NCI-H187 (cell line): ENCODE results near the gene FAM13A.
A peak's percentile ranks its signal among the peaks of the same experiment; 100 is the strongest.

ENCODE experiments used
- DNase-seq, 2 experiments: peaks; one replicate each; lab custom pipeline; 2025; lab: John Stamatoyannopoulos, UW

Gene FAM13A

GRCh38 chr4:88720451-88721428 is 336.2 kb downstream of the FAM13A start:
- no peak for DNase-seq

- no peak for DNase-seq
Measured at GRCh38 chr4:88719381-88719780, 337.6 kb downstream of the FAM13A start.

- no peak for DNase-seq
Measured at GRCh38 chr4:88718098-88718497, 338.9 kb downstream of the FAM13A start.

GRCh38 chr4:88713782-88714181 is 343.2 kb downstream of the FAM13A start:
- DNase-seq = no peak

GRCh38 chr4:88709989-88710388 is 347.0 kb downstream of the FAM13A start:
- no peak for DNase-seq

- no peak for DNase-seq
Measured at GRCh38 chr4:88706574-88706973, 350.4 kb downstream of the FAM13A start.

- DNase-seq = no peak
Measured at GRCh38 chr4:88705805-88706492, 351.0 kb downstream of the FAM13A start.

GRCh38 chr4:88705223-88705622 is 351.8 kb downstream of the FAM13A start:
- no peak for DNase-seq

GRCh38 chr4:88702782-88703181 is 354.2 kb downstream of the FAM13A start:
- DNase-seq = no peak

- DNase-seq = no peak
Measured at GRCh38 chr4:88698519-88698918, 358.5 kb downstream of the FAM13A start.

GRCh38 chr4:88697588-88698329 is 359.2 kb downstream of the FAM13A start, which contains the start of gene NAP1L5:
Gene NAP1L5 (minus strand): TSS chr4:88697829. CDS start chr4:88697754, 75 bp downstream.
- peak; percentile 10 to 29 for DNase-seq

GRCh38 chr4:88697141-88697540 is 359.8 kb downstream of the FAM13A start:
- peak in 1 of 2 experiments; percentile 10 for DNase-seq

- no peak for DNase-seq
Measured at GRCh38 chr4:88696630-88697029, 360.4 kb downstream of the FAM13A start.

GRCh38 chr4:88693792-88694191 is 363.2 kb downstream of the FAM13A start:
- DNase-seq = no peak

GRCh38 chr4:88690355-88690754 is 366.6 kb downstream of the FAM13A start:
- DNase-seq = no peak

- no peak for DNase-seq
Measured at GRCh38 chr4:88681209-88681608, 375.8 kb downstream of the FAM13A start.
